HEK293 (cell line): Measurements from ENCODE around the gene ACSF2.

Source experiments
- BCL11B ChIP-seq: fragments of 450-650 bp; formaldehyde crosslinking; IDR thresholded peaks from 2 replicates; pipeline ENCODE4 v1.5.1; 2016; ENCODE audit warnings: low read depth, missing biosample characterization, missing genetic modification characterization
- GFI1B ChIP-seq: fragments of 450-650 bp; formaldehyde crosslinking; IDR thresholded peaks from 2 replicates; pipeline ENCODE4 v1.5.1; 2016; ENCODE audit warnings: missing biosample characterization, missing genetic modification characterization
- GLIS1 ChIP-seq: fragments of 450-650 bp; formaldehyde crosslinking; IDR thresholded peaks from 2 replicates; pipeline ENCODE4 v1.5.1; 2016; ENCODE audit warnings: missing biosample characterization, missing genetic modification characterization
- HOXC10 ChIP-seq: sonication (generic); formaldehyde crosslinking; IDR thresholded peaks from 2 replicates; pipeline ENCODE4 v1.8.1; 2023; ENCODE audit warnings: mild to moderate bottlenecking, missing genetic modification reagents
- INSM2 ChIP-seq: fragments of 450-650 bp; formaldehyde crosslinking; IDR thresholded peaks from 2 replicates; pipeline ENCODE4 v1.5.1; 2016; ENCODE audit warnings: missing biosample characterization, missing genetic modification characterization
- KLF10 ChIP-seq: fragments of 450-650 bp; IDR thresholded peaks from 2 replicates; pipeline ENCODE4 v1.5.1; 2018; ENCODE audit warnings: missing biosample characterization, mild to moderate bottlenecking, missing genetic modification characterization
- KLF8 ChIP-seq: fragments of 450-650 bp; formaldehyde crosslinking; IDR thresholded peaks from 2 replicates; pipeline ENCODE4 v1.5.1; 2016; ENCODE audit warnings: missing biosample characterization, missing genetic modification characterization
- OSR2 ChIP-seq: fragments of 450-650 bp; formaldehyde crosslinking; IDR thresholded peaks from 2 replicates; pipeline ENCODE4 v1.5.1; 2016; ENCODE audit warnings: missing biosample characterization, missing genetic modification characterization
- SETDB1 ChIP-seq: IDR thresholded peaks from one replicate; pipeline ENCODE4 v1.6.1; 2017; ENCODE audit warnings: mild to moderate bottlenecking, low read length, moderate library complexity, mixed read lengths; ENCODE audit not compliant: insufficient read length
- WT1 ChIP-seq: fragments of 450-650 bp; formaldehyde crosslinking; IDR thresholded peaks from 2 replicates; pipeline ENCODE4 v1.5.1; 2016; ENCODE audit warnings: missing biosample characterization, missing genetic modification characterization
- ZBTB17 ChIP-seq: fragments of 450-650 bp; formaldehyde crosslinking; IDR thresholded peaks from 2 replicates; pipeline ENCODE4 v1.5.1; 2016; ENCODE audit warnings: missing biosample characterization, missing genetic modification characterization
- ZBTB8A ChIP-seq: fragments of 450-650 bp; formaldehyde crosslinking; IDR thresholded peaks from 2 replicates; pipeline ENCODE4 v1.5.1; 2016; ENCODE audit warnings: missing biosample characterization, missing genetic modification characterization
- ZNF148 ChIP-seq: fragments of 450-650 bp; formaldehyde crosslinking; IDR thresholded peaks from 2 replicates; pipeline ENCODE4 v1.5.0; 2017; ENCODE audit warnings: missing biosample characterization, missing genetic modification characterization, borderline replicate concordance
- ZNF184 ChIP-seq: fragments of 450-650 bp; IDR thresholded peaks from 2 replicates; pipeline ENCODE4 v1.5.1; 2018; ENCODE audit warnings: missing biosample characterization, mild to moderate bottlenecking, missing genetic modification characterization
- ZNF211 ChIP-seq: fragments of 450-650 bp; formaldehyde crosslinking; IDR thresholded peaks from 2 replicates; pipeline ENCODE4 v1.5.1; 2016; ENCODE audit warnings: low read depth, missing biosample characterization, missing genetic modification characterization
- ZNF311 ChIP-seq: fragments of 450-650 bp; formaldehyde crosslinking; IDR thresholded peaks from 2 replicates; pipeline ENCODE4 v1.5.1; 2017; ENCODE audit warnings: missing biosample characterization, missing genetic modification characterization, borderline replicate concordance
- ZNF48 ChIP-seq: fragments of 450-650 bp; formaldehyde crosslinking; IDR thresholded peaks from 2 replicates; pipeline ENCODE4 v1.5.1; 2016; ENCODE audit warnings: missing biosample characterization, missing genetic modification characterization
- ZNF529 ChIP-seq: fragments of 450-650 bp; formaldehyde crosslinking; IDR thresholded peaks from 2 replicates; pipeline ENCODE4 v1.5.1; 2017; ENCODE audit warnings: missing genetic modification characterization, missing biosample characterization; ENCODE audit not compliant: insufficient replicate concordance
- ZNF555 ChIP-seq: fragments of 450-650 bp; formaldehyde crosslinking; conservative IDR thresholded peaks from 2 replicates; pipeline ENCODE4 v1.5.1; 2017; ENCODE audit warnings: missing biosample characterization, mild to moderate bottlenecking, missing genetic modification characterization, inconsistent platforms
- ZNF629 ChIP-seq: fragments of 450-650 bp; formaldehyde crosslinking; IDR thresholded peaks from 2 replicates; pipeline ENCODE4 v1.5.1; 2017; ENCODE audit warnings: missing biosample characterization, missing genetic modification characterization
- ZNF660 ChIP-seq: fragments of 450-650 bp; IDR thresholded peaks from 2 replicates; pipeline ENCODE4 v1.5.1; 2018; ENCODE audit warnings: missing biosample characterization, mild to moderate bottlenecking, missing genetic modification characterization
- ZNF776 ChIP-seq: fragments of 450-650 bp; formaldehyde crosslinking; IDR thresholded peaks from 2 replicates; pipeline ENCODE4 v1.5.0; 2017; ENCODE audit warnings: missing biosample characterization, missing genetic modification characterization, borderline replicate concordance
- ZNF792 ChIP-seq: fragments of 450-650 bp; formaldehyde crosslinking; IDR thresholded peaks from 2 replicates; pipeline ENCODE4 v1.5.1; 2016; ENCODE audit warnings: missing biosample characterization, missing genetic modification characterization
- TF ChIP-seq, protein P1 (sequence below): fragments of 450-650 bp; formaldehyde crosslinking; IDR thresholded peaks from 2 replicates; pipeline ENCODE4 v1.5.1; 2016; ENCODE audit warnings: missing biosample characterization, missing genetic modification characterization
- TF ChIP-seq, protein P2 (sequence below): fragments of 450-650 bp; formaldehyde crosslinking; IDR thresholded peaks from 2 replicates; pipeline ENCODE4 v1.5.1; 2016; ENCODE audit warnings: missing biosample characterization, missing genetic modification characterization
- TF ChIP-seq, protein P3 (sequence below): fragments of 450-650 bp; formaldehyde crosslinking; IDR thresholded peaks from 2 replicates; pipeline ENCODE4 v1.5.1; 2016; ENCODE audit warnings: missing biosample characterization, missing genetic modification characterization

ACSF2 gene

GRCh38 chr17:50425682-50426471, at the start of gene ACSF2 (continued):
- TF ChIP-seq, protein P1, sequence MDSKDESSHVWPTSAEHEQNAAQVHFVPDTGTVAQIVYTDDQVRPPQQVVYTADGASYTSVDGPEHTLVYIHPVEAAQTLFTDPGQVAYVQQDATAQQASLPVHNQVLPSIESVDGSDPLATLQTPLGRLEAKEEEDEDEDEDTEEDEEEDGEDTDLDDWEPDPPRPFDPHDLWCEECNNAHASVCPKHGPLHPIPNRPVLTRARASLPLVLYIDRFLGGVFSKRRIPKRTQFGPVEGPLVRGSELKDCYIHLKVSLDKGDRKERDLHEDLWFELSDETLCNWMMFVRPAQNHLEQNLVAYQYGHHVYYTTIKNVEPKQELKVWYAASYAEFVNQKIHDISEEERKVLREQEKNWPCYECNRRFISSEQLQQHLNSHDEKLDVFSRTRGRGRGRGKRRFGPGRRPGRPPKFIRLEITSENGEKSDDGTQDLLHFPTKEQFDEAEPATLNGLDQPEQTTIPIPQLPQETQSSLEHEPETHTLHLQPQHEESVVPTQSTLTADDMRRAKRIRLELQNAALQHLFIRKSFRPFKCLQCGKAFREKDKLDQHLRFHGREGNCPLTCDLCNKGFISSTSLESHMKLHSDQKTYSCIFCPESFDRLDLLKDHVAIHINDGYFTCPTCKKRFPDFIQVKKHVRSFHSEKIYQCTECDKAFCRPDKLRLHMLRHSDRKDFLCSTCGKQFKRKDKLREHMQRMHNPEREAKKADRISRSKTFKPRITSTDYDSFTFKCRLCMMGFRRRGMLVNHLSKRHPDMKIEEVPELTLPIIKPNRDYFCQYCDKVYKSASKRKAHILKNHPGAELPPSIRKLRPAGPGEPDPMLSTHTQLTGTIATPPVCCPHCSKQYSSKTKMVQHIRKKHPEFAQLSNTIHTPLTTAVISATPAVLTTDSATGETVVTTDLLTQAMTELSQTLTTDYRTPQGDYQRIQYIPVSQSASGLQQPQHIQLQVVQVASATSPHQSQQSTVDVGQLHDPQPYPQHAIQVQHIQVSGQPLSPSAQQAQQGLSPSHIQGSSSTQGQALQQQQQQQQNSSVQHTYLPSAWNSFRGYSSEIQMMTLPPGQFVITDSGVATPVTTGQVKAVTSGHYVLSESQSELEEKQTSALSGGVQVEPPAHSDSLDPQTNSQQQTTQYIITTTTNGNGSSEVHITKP (tag by site-specific recombination): peak; percentile 40; the same call in 1 of the 2 replicates
- TF ChIP-seq INSM2 (tag by site-specific recombination) (no peak), ZNF311 (tag by site-specific recombination) (no peak), ZNF660 (0 out of 2 replicates have a peak, but pooled peaks have one; percentile 50), ZNF792 (tag by site-specific recombination) (no peak), GFI1B (tag by site-specific recombination) (no peak), SETDB1 (no peak), ZBTB8A (tag by site-specific recombination) (peak; percentile 7; the same call in 1 of the 2 replicates), HOXC10 (no peak), ZNF776 (tag by site-specific recombination) (no peak), ZNF148 (tag by site-specific recombination) (no peak), KLF8 (tag by site-specific recombination) (peak; percentile 35; the same call in 1 of the 2 replicates), KLF10 (tag by site-specific recombination) (peak; percentile 63; the same call in 1 of the 2 replicates), ZNF529 (tag by site-specific recombination) (no peak), ZNF555 (tag by site-specific recombination) (no peak), ZBTB17 (tag by site-specific recombination) (no peak), WT1 (tag by site-specific recombination) (0 out of 2 replicates have a peak, but pooled peaks have one; percentile 28), OSR2 (tag by site-specific recombination) (no peak), ZNF184 (no peak), ZNF629 (tag by site-specific recombination) (peak; percentile 19; the same call in 1 of the 2 replicates), ZNF48 (tag by site-specific recombination) (no peak), ZNF211 (tag by site-specific recombination) (no peak), BCL11B (peak; percentile 61; the same call in 1 of the 2 replicates), GLIS1 (tag by site-specific recombination) (peak; percentile 97)
- TF ChIP-seq, protein P2, sequence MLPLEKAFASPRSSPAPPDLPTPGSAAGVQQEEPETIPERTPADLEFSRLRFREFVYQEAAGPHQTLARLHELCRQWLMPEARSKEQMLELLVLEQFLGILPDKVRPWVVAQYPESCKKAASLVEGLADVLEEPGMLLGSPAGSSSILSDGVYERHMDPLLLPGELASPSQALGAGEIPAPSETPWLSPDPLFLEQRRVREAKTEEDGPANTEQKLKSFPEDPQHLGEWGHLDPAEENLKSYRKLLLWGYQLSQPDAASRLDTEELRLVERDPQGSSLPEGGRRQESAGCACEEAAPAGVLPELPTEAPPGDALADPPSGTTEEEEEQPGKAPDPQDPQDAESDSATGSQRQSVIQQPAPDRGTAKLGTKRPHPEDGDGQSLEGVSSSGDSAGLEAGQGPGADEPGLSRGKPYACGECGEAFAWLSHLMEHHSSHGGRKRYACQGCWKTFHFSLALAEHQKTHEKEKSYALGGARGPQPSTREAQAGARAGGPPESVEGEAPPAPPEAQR: no peak
- TF ChIP-seq, protein P3, sequence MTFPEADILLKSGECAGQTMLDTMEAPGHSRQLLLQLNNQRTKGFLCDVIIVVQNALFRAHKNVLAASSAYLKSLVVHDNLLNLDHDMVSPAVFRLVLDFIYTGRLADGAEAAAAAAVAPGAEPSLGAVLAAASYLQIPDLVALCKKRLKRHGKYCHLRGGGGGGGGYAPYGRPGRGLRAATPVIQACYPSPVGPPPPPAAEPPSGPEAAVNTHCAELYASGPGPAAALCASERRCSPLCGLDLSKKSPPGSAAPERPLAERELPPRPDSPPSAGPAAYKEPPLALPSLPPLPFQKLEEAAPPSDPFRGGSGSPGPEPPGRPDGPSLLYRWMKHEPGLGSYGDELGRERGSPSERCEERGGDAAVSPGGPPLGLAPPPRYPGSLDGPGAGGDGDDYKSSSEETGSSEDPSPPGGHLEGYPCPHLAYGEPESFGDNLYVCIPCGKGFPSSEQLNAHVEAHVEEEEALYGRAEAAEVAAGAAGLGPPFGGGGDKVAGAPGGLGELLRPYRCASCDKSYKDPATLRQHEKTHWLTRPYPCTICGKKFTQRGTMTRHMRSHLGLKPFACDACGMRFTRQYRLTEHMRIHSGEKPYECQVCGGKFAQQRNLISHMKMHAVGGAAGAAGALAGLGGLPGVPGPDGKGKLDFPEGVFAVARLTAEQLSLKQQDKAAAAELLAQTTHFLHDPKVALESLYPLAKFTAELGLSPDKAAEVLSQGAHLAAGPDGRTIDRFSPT (tag by site-specific recombination): 0 out of 2 replicates have a peak, but pooled peaks have one; percentile 23
